Endothelial cell of umbilical vein (primary cell): ENCODE data around the gene PIK3C2G. TPM values are rescaled to one million over a fixed set of nuclear protein-coding genes. Genes with fewer than 3 reads are reported as not detected.

Experiments
- BruUV-seq: library from RNA; stranded (reverse); fragments of 400-500 nt; replicated peaks from 2 replicates; lab custom pipeline; 2021; lab: Mats Ljungman, UMichigan
- CTCF ChIA-PET: fragments of 300-600, 350-600 bp; sonication (Branson Sonifier 250); formaldehyde crosslinking; loops from one replicate; lab custom pipeline; 2021; ENCODE audit warnings: antibody characterized with exemption, inconsistent platforms; lab: Charles Lee
- POLR2A ChIA-PET: fragments of 300-600, 350-600 bp; sonication (Branson Sonifier 250); formaldehyde crosslinking; loops from one replicate; lab custom pipeline; 2021; ENCODE audit warnings: antibody characterized with exemption, inconsistent platforms; lab: Charles Lee
- DNase-seq: peaks from one replicate; pipeline ENCODE4 v3.0.0-alpha.2; 2011; ENCODE audit warnings: low read depth, low spot score
- FAIRE-seq: peaks from 2 replicates; lab custom pipeline; 2011; peaks lifted over from hg19 to GRCh38; lab: Jason Lieb, UNC
- H2AFZ ChIP-seq: 2 replicates; pipeline ENCODE4 v1.6.0; 2012; ENCODE audit warnings: low read depth, low read length, control low read depth, inconsistent platforms
- H3K27ac ChIP-seq: 2 replicates; pipeline ENCODE4 v1.5.1; 2011; ENCODE audit warnings: low read depth, mild to moderate bottlenecking, control low read depth, low read length, moderate library complexity; ENCODE audit not compliant: insufficient read depth
- H3K27me3 ChIP-seq, 2 experiments: 2 replicates each; pipeline versions ENCODE4 v1.6.0 to v1.6.1; 2011; ENCODE audit warnings: low read length in 2 of 2, mixed read lengths in 1 of 2; ENCODE audit not compliant: control insufficient read depth in 2 of 2, insufficient read depth in 2 of 2
- H3K36me3 ChIP-seq, 2 experiments: 2 replicates in 1 of 2; 3 replicates in 1 of 2; pipeline ENCODE4 v1.5.1; 2011; ENCODE audit warnings: low read length in 2 of 2, mild to moderate bottlenecking in 1 of 2, moderate library complexity in 1 of 2; ENCODE audit not compliant: control insufficient read depth in 2 of 2, insufficient read depth in 2 of 2; ENCODE audit errors: extremely low read depth in 1 of 2
- H3K4me1 ChIP-seq: 3 replicates; pipeline ENCODE4 v1.5.1; 2011; ENCODE audit warnings: mild to moderate bottlenecking, low read length; ENCODE audit not compliant: control insufficient read depth, insufficient read depth; ENCODE audit errors: extremely low read depth
- H3K4me2 ChIP-seq: 2 replicates; pipeline ENCODE4 v1.6.1; 2011; ENCODE audit warnings: low read length, control low read depth, mixed read lengths; ENCODE audit not compliant: insufficient read depth
- H3K4me3 ChIP-seq, 3 experiments: fragments of 200-600 bp in 1 of 3; sonication (generic), shearing (Covaris generic) in 1 of 3; replicated peaks in 1 of 3; 2 replicates each; pipeline ENCODE4 v1.5.1; 2011 to 2016; ENCODE audit warnings: control low read depth in 3 of 3, low read length in 3 of 3, mild to moderate bottlenecking in 2 of 3, inconsistent platforms in 1 of 3, low read depth in 1 of 3, moderate library complexity in 1 of 3; ENCODE audit not compliant: insufficient read depth in 1 of 3
- H3K79me2 ChIP-seq: 2 replicates; pipeline ENCODE4 v1.6.0; 2012; ENCODE audit warnings: low read length, inconsistent platforms; ENCODE audit not compliant: control insufficient read depth, insufficient read depth
- H3K9ac ChIP-seq: replicated peaks from 2 replicates; pipeline ENCODE3; 2011; ENCODE audit warnings: low read length, control low read depth; ENCODE audit not compliant: insufficient read depth; ENCODE audit errors: extremely low read depth
- H3K9me1 ChIP-seq: replicated peaks from 3 replicates; pipeline ENCODE4 v1.6.0; 2011; ENCODE audit warnings: mild to moderate bottlenecking, low read length; ENCODE audit not compliant: control insufficient read depth, insufficient read depth; ENCODE audit errors: extremely low read depth
- H3K9me3 ChIP-seq: replicated peaks from 2 replicates; pipeline ENCODE4 v1.5.1; 2012; ENCODE audit warnings: low read length, inconsistent platforms; ENCODE audit not compliant: control insufficient read depth, insufficient read depth
- H4K20me1 ChIP-seq: replicated peaks from 2 replicates; pipeline ENCODE3; 2011; ENCODE audit warnings: mild to moderate bottlenecking, low read length; ENCODE audit not compliant: control insufficient read depth, insufficient read depth; ENCODE audit errors: extremely low read depth
- EZH2 ChIP-seq: IDR thresholded peaks from 2 replicates; pipeline ENCODE4 v1.6.1; 2012; ENCODE audit warnings: borderline replicate concordance, low read depth, mild to moderate bottlenecking, moderate library complexity, low read length, inconsistent platforms; ENCODE audit not compliant: severe bottlenecking
- FOS ChIP-seq: IDR thresholded peaks from 2 replicates; pipeline ENCODE4 v1.6.1; 2011; ENCODE audit warnings: mild to moderate bottlenecking, low read length, moderate library complexity, borderline replicate concordance; ENCODE audit not compliant: insufficient read depth
- GATA2 ChIP-seq: IDR thresholded peaks from 2 replicates; pipeline ENCODE4 v1.7.0; 2011; ENCODE audit warnings: low read depth, mild to moderate bottlenecking, moderate library complexity, mixed read lengths, low read length; ENCODE audit not compliant: insufficient read length, insufficient read depth
- JUN ChIP-seq: IDR thresholded peaks from 2 replicates; pipeline ENCODE4 v1.6.1; 2011; ENCODE audit warnings: borderline replicate concordance, low read depth; ENCODE audit not compliant: insufficient read length, insufficient read depth
- MYC ChIP-seq: IDR thresholded peaks from one replicate; pipeline ENCODE4 v1.6.1; 2011; ENCODE audit warnings: mild to moderate bottlenecking, low read depth, low read length
- POLR2A ChIP-seq: IDR thresholded peaks from 2 replicates; pipeline ENCODE4 v1.6.1; 2012; ENCODE audit warnings: low read depth, mild to moderate bottlenecking, control low read depth, low read length
- POLR2AphosphoS5 ChIP-seq: IDR thresholded peaks from 2 replicates; pipeline ENCODE4 v1.6.1; 2012; ENCODE audit warnings: low read depth, mild to moderate bottlenecking, control low read depth, low read length, moderate library complexity; ENCODE audit not compliant: insufficient read depth
- dilution Hi-C: fragments of 300-500 bp; cut with MboI; formaldehyde crosslinking; loops from one replicate; pipeline ENCODE4 v1.15.0; 2019; ENCODE audit warnings: low sequenced_read_pairs; ENCODE audit not compliant: extremely low pct_ligation_motif_present
- intact Hi-C: fragments of 100-400 bp; cut with micrococcal nuclease; formaldehyde crosslinking; loops from one replicate; pipeline ENCODE4 v1.10.0; 2022
- polyA plus RNA-seq, 4 experiments: library from polyadenylated mRNA; depleted of rRNA in 3 of 4; stranded (reverse) in 3 of 4; unstranded in 1 of 4; fragments of >200 nt; gene quantifications; 2 replicates each; pipeline versions ENCODE4 v1.2.1 to v1.2.3, GENCODE V29; 2011 to 2012; ENCODE audit warnings: missing spikeins in 1 of 4
- total RNA-seq: library from RNA; stranded (reverse); gene quantifications from 2 replicates; pipeline ENCODE4 v1.2.3, GENCODE V29; 2021
- TF ChIP-seq, protein P1 (sequence below): IDR thresholded peaks from 2 replicates; pipeline ENCODE4 v1.6.1; 2011; ENCODE audit not compliant: insufficient read depth, insufficient read length
- TF ChIP-seq, protein P2 (sequence below), 2 donors: IDR thresholded peaks; 1 replicate in 1 of 2; 2 replicates in 1 of 2; pipeline ENCODE4 v1.5.1; 2011; ENCODE audit warnings: low read length in 2 of 2, mild to moderate bottlenecking in 2 of 2, moderate library complexity in 2 of 2, control low read depth in 1 of 2, inconsistent platforms in 1 of 2, low read depth in 1 of 2; ENCODE audit not compliant: insufficient read depth in 1 of 2; ENCODE audit errors: extremely low read depth in 1 of 2

PIK3C2G gene
- total and polyA plus RNA-seq, 2 donors (not counting 3 experiments of a cell fraction or from before 2014, with no cell fraction given), result not detected

DNA sequence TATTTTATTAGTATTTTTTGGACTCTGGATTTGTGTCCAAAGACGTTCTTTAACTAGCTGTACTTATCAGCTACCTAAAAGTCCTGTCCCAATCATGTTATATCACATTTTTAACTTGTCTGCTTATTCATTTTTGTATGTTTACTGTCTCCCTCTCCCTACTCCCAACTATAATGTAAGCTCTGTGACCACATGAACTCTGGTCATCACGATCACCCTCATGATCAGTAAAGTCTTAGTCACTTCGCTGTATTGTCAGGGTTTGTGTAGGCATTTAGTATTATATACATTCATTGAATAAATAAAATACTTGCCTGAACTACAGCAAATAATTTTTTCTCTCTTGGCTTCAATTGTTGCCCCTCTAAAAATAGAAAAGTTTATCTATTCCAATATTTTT lies 211.0 kb downstream of the PIK3C2G start:
- POLR2A ChIA-PET, result no interaction called here
- CTCF ChIA-PET, result no interaction called here

DNA sequence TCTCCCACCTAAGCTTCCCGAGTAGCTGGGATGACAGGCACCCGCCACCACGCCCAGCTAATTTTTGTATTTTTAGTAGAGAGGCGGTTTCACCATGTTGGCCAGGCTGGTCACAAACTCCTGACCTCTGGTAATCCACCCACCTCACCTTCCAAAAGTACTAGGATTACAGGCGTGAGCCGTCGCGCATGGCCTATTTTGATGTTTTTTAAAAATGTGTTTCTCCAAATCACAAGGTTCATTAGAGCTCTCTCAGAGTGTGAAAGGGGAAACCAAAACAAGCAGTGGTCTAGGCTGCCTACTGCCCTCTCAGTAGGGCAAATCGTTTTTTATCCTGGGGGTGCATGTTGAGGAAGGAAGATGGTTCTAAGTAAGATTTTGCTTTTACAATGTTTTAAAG lies 211.5 kb downstream of the PIK3C2G start:
- TF ChIP-seq POLR2A, result no peak
- TF ChIP-seq MYC, result no peak
- TF ChIP-seq FOS, result no peak
- no peak for TF ChIP-seq JUN
- TF ChIP-seq, protein P1, sequence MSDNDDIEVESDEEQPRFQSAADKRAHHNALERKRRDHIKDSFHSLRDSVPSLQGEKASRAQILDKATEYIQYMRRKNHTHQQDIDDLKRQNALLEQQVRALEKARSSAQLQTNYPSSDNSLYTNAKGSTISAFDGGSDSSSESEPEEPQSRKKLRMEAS, result no peak
- no peak for TF ChIP-seq POLR2AphosphoS5
- TF ChIP-seq EZH2, result no peak
- no peak for TF ChIP-seq GATA2
- TF ChIP-seq, protein P2, sequence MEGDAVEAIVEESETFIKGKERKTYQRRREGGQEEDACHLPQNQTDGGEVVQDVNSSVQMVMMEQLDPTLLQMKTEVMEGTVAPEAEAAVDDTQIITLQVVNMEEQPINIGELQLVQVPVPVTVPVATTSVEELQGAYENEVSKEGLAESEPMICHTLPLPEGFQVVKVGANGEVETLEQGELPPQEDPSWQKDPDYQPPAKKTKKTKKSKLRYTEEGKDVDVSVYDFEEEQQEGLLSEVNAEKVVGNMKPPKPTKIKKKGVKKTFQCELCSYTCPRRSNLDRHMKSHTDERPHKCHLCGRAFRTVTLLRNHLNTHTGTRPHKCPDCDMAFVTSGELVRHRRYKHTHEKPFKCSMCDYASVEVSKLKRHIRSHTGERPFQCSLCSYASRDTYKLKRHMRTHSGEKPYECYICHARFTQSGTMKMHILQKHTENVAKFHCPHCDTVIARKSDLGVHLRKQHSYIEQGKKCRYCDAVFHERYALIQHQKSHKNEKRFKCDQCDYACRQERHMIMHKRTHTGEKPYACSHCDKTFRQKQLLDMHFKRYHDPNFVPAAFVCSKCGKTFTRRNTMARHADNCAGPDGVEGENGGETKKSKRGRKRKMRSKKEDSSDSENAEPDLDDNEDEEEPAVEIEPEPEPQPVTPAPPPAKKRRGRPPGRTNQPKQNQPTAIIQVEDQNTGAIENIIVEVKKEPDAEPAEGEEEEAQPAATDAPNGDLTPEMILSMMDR (IDR thresholded peaks at IDR 0.05; ENCODE audit: extremely low read depth in 1 of 2, insufficient read depth in 1 of 2, low read depth in 1 of 2, low read length in 2 of 2), result no peak
- Histone ChIP-seq H2AFZ (no peak overlapping the region), H3K79me2 (no peaks in the 10 kb centered on the region), H3K9me3 (no peaks in the 10 kb centered on the region), H3K4me1 (no peaks in the 10 kb centered on the region), H3K9me1 (no peaks in the 10 kb centered on the region), H3K27ac (no peak overlapping the region), H4K20me1 (no peaks in the 10 kb centered on the region), H3K9ac (no peak overlapping the region), H3K36me3 (no peaks in the 10 kb centered on the region), H3K27me3 (no peaks in the 10 kb centered on the region), H3K4me2 (no peak overlapping the region), H3K4me3 (no peak overlapping the region)
- DNase-seq (no peak), FAIRE-seq (no peak)
- intact Hi-C loops (no loop called here), dilution Hi-C loops (no loop called here)
- CTCF ChIA-PET, result no interaction called here
- POLR2A ChIA-PET, result no interaction called here
- no TSS peak for BruUV-seq

More for the DNA sequence above, 211.0 kb downstream of the PIK3C2G start:
- DNase-seq (no peak), FAIRE-seq (no peak)
- Histone ChIP-seq H3K9me3 (no peaks in the 10 kb centered on the region), H4K20me1 (no peaks in the 10 kb centered on the region), H3K27ac (no peak overlapping the region), H3K27me3 (no peaks in the 10 kb centered on the region), H3K9me1 (no peaks in the 10 kb centered on the region), H3K36me3 (no peaks in the 10 kb centered on the region), H3K4me3 (no peak overlapping the region), H3K79me2 (no peaks in the 10 kb centered on the region), H3K9ac (no peak overlapping the region), H3K4me1 (no peaks in the 10 kb centered on the region), H2AFZ (no peak overlapping the region), H3K4me2 (no peak overlapping the region)
- no TSS peak for BruUV-seq
- dilution Hi-C loops (no loop called here), intact Hi-C loops (no loop called here)
- TF ChIP-seq POLR2A (no peak), POLR2AphosphoS5 (no peak)
